Mesothelial cell of epicardium (in vitro differentiated cells): ENCODE data around the gene ASB6. TPM values are rescaled to one million over a fixed set of nuclear protein-coding genes. Genes with fewer than 3 reads are reported as not detected.

ENCODE experiments used
- DNase-seq, 2 experiments: peaks; one replicate each; pipeline ENCODE4 v3.0.0; 2021; ENCODE audit warnings: low spot score in 2 of 2; ENCODE audit not compliant: unreplicated experiment in 2 of 2
- H3K27ac Mint-ChIP-seq: 2 replicates; pipeline ENCODE4 v1.8.0; 2021; ENCODE audit warnings: mixed read lengths
- H3K27me3 Mint-ChIP-seq: 2 replicates; pipeline ENCODE4 v1.8.0; 2021; ENCODE audit warnings: low read depth, mixed read lengths
- H3K36me3 Mint-ChIP-seq: 2 replicates; pipeline ENCODE4 v1.8.0; 2021; ENCODE audit warnings: mixed read lengths
- H3K4me1 Mint-ChIP-seq: 2 replicates; pipeline ENCODE4 v1.8.0; 2021; ENCODE audit warnings: mixed read lengths
- H3K4me3 Mint-ChIP-seq: 2 replicates; pipeline ENCODE4 v1.8.0; 2021; ENCODE audit warnings: mild to moderate bottlenecking, moderate library complexity, mixed read lengths
- H3K9me3 Mint-ChIP-seq: 2 replicates; pipeline ENCODE4 v1.8.0; 2021; ENCODE audit warnings: mixed read lengths
- CTCF ChIP-seq: fragments of 200-600 bp; sonication (generic); IDR thresholded peaks from one replicate; pipeline ENCODE4 v1.5.0; 2021; ENCODE audit warnings: antibody characterized with exemption; ENCODE audit not compliant: unreplicated experiment
- total RNA-seq: library from RNA; stranded (reverse); gene quantifications from 3 replicates; pipeline ENCODE4 v1.2.1, GENCODE V29; 2021

The ASB6 gene
- total RNA-seq, 1 donor from 2014 or later: 24.6 TPM

DNA sequence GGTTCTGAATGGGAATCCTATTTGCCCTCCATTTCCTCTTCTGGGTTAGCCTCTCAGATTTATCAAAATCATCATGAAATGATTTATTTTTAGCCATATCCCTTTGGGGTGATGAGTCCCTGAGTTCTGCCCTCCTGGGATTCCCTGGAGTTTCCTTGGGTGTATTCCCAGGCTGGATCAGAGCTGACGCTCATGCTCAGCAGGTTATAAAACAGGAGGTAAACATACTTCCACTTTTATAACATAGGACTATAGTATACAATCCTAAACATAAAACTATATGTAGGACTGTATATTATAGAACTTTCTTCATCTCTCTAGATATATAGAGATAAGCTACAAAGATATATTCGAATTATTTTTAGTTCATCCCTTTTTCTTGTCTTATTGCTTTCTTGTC lies 19.1 kb upstream of the ASB6 start:
- Mint-ChIP-seq H3K9me3 (no peaks in the 10 kb centered on the region), H3K4me1 (peaks cover 6% of the 10 kb centered on the region), H3K4me3 (no peak overlapping the region), H3K27me3 (peaks cover 42% of the 10 kb centered on the region), H3K36me3 (no peaks in the 10 kb centered on the region), H3K27ac (no peak overlapping the region)
- no peak for DNase-seq
- TF ChIP-seq CTCF: no peak

GRCh38 chr9:129656795-129657390 lies 14.9 kb upstream of the ASB6 start:
- Mint-ChIP-seq H3K4me3 (no peak overlapping the region), H3K27ac (no peak overlapping the region), H3K36me3 (no peaks in the 10 kb centered on the region), H3K27me3 (peaks cover 16% of the 10 kb centered on the region), H3K4me1 (peaks cover 17% of the 10 kb centered on the region), H3K9me3 (no peaks in the 10 kb centered on the region)
- no peak for DNase-seq
- no peak for TF ChIP-seq CTCF

DNA sequence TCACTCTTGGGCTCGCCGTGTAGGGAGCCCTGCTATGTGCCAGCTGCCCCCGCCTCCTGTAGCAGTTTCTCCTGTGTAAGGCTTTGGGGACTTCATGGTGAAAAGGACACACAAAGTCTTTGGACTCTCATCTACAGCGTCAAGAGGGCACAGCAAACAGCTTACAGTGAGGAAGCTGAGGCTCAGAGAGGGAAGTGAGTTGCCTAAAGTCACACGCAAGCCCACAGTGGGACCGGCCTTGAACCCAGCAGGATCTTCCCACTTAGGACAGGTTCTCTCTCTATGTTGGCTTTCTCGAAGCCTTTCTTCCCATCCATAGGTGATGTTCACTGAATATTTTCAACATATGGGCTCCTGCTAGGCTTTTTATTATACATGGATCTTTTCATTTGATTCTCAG lies 13.7 kb upstream of the ASB6 start:
- H3K27ac Mint-ChIP-seq: no peak overlapping the region
- H3K9me3 Mint-ChIP-seq: no peaks in the 10 kb centered on the region
- peaks cover 20% of the 10 kb centered on the region for H3K4me1 Mint-ChIP-seq
- TF ChIP-seq CTCF: no peak
- no peaks in the 10 kb centered on the region for H3K36me3 Mint-ChIP-seq
- no peak overlapping the region for H3K4me3 Mint-ChIP-seq
- no peak for DNase-seq
- peaks cover 7% of the 10 kb centered on the region for H3K27me3 Mint-ChIP-seq

GRCh38 chr9:129655154-129655553 lies 13.2 kb upstream of the ASB6 start:
- H3K9me3 Mint-ChIP-seq: no peaks in the 10 kb centered on the region

DNA sequence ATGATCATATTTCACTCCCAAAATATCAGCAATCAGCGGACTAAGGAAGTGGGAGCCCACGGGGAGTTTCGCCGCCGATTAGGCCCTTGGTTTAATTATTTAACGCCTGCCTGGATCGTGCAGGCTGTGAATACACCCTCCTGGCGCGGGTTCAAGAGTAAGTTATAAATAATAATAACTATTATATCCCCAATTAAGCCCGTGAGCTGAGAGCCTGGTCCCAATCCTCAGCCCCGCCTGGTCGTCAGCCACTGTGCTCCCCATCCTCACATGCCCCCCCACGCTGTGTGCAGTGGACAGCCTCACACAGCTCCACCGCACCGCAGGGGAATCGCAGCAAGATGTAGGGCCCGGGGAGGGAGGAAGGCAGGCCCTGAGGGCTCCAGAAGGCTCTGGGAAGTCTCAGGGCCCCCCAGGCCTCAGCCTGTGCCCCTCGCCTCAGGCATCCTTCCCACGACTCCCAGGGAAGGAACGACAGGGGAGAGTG lies 12.6 kb upstream of the ASB6 start:
- Mint-ChIP-seq H3K9me3 (no peaks in the 10 kb centered on the region), H3K27me3 (peaks cover 4% of the 10 kb centered on the region), H3K4me3 (no peak overlapping the region), H3K36me3 (no peaks in the 10 kb centered on the region), H3K4me1 (peaks cover 28% of the 10 kb centered on the region), H3K27ac (peak overlapping the region; percentile 77)
- DNase-seq: no peak
- TF ChIP-seq CTCF: no peak

More at GRCh38 chr9:129655154-129655553, 13.2 kb upstream of the ASB6 start:
- TF ChIP-seq CTCF: no peak
- no peak for DNase-seq
- H3K36me3 Mint-ChIP-seq: no peaks in the 10 kb centered on the region
- H3K27me3 Mint-ChIP-seq: peaks cover 5% of the 10 kb centered on the region
- H3K4me1 Mint-ChIP-seq: peaks cover 22% of the 10 kb centered on the region
- no peak overlapping the region for H3K4me3 Mint-ChIP-seq
- peak overlapping the region; percentile 77 for H3K27ac Mint-ChIP-seq
